Measurements from ENCODE around the gene KCNMA1. TPM values are rescaled to one million over a fixed set of nuclear protein-coding genes. Genes with fewer than 3 reads are reported as not detected.

Gene KCNMA1
- total RNA-seq, 4 donors from 2014 or later, result 4.6 to 10.5 (median 7.8) TPM

- WGBS, result 70% methylated on average over 1 of the region's 1 CpG
- DNase-seq (ENCODE audit: low spot score in 2 of 2), result no peak
- peaks cover 9% of the 10 kb centered on the region for H3K4me1 ChIP-seq
- H3K27me3 ChIP-seq, result peaks cover 4% of the 10 kb centered on the region
- no peak overlapping the region for H3K4me3 ChIP-seq
- H3K36me3 ChIP-seq, result no peaks in the 10 kb centered on the region
- TF ChIP-seq EP300 (IDR thresholded peaks at IDR 0.05) (no peak), CTCF (IDR thresholded peaks at IDR 0.05) (no peak), POLR2A (IDR thresholded peaks at IDR 0.05) (no peak), POLR2AphosphoS5 (IDR thresholded peaks at IDR 0.05) (no peak)
- no peak overlapping the region for H3K27ac ChIP-seq
- H3K9me3 ChIP-seq, result no peaks in the 10 kb centered on the region
Measured at GRCh38 chr10:77177589-77177988, 460.0 kb downstream of the KCNMA1 start.

GRCh38 chr10:77177161-77177560, 460.4 kb downstream of the KCNMA1 start:
- TF ChIP-seq POLR2AphosphoS5 (IDR thresholded peaks at IDR 0.05) (no peak), CTCF (IDR thresholded peaks at IDR 0.05) (no peak), EP300 (IDR thresholded peaks at IDR 0.05) (no peak), POLR2A (IDR thresholded peaks at IDR 0.05) (no peak)
- Histone ChIP-seq H3K4me3 (no peak overlapping the region), H3K4me1 (peaks cover 9% of the 10 kb centered on the region), H3K9me3 (no peaks in the 10 kb centered on the region), H3K36me3 (no peaks in the 10 kb centered on the region), H3K27ac (no peak overlapping the region), H3K27me3 (peaks cover 4% of the 10 kb centered on the region)
- no peak for DNase-seq (ENCODE audit: low spot score in 2 of 2)

- Histone ChIP-seq H3K9me3 (no peaks in the 10 kb centered on the region), H3K36me3 (no peaks in the 10 kb centered on the region), H3K27me3 (peaks cover 4% of the 10 kb centered on the region), H3K4me3 (no peak overlapping the region), H3K4me1 (peaks cover 9% of the 10 kb centered on the region), H3K27ac (no peak overlapping the region)
- TF ChIP-seq POLR2A (IDR thresholded peaks at IDR 0.05), result no peak
- TF ChIP-seq EP300 (IDR thresholded peaks at IDR 0.05), result no peak
- no peak for TF ChIP-seq CTCF (IDR thresholded peaks at IDR 0.05)
- no peak for TF ChIP-seq POLR2AphosphoS5 (IDR thresholded peaks at IDR 0.05)
- DNase-seq (ENCODE audit: low spot score in 2 of 2), result no peak
- 71% methylated on average over 3 of the region's 3 CpGs for WGBS
Measured at GRCh38 chr10:77176232-77176631, 461.4 kb downstream of the KCNMA1 start.

GRCh38 chr10:77175631-77176222, 461.9 kb downstream of the KCNMA1 start:
- Histone ChIP-seq H3K36me3 (no peaks in the 10 kb centered on the region), H3K27me3 (peaks cover 4% of the 10 kb centered on the region), H3K4me1 (peaks cover 9% of the 10 kb centered on the region), H3K9me3 (no peaks in the 10 kb centered on the region), H3K4me3 (no peak overlapping the region), H3K27ac (no peak overlapping the region)
- TF ChIP-seq POLR2A (IDR thresholded peaks at IDR 0.05), result no peak
- no peak for TF ChIP-seq CTCF (IDR thresholded peaks at IDR 0.05)
- TF ChIP-seq EP300 (IDR thresholded peaks at IDR 0.05), result no peak
- no peak for TF ChIP-seq POLR2AphosphoS5 (IDR thresholded peaks at IDR 0.05)
- 92% methylated on average over 2 of the region's 2 CpGs for WGBS
- no peak for DNase-seq (ENCODE audit: low spot score in 2 of 2)

- Histone ChIP-seq H3K27me3 (peaks cover 4% of the 10 kb centered on the region), H3K27ac (no peak overlapping the region), H3K4me3 (no peak overlapping the region), H3K9me3 (no peaks in the 10 kb centered on the region), H3K4me1 (no peaks in the 10 kb centered on the region), H3K36me3 (no peaks in the 10 kb centered on the region)
- peak; percentile 79 to 85 for DNase-seq (ENCODE audit: low spot score in 2 of 2)
- 29% methylated on average over 4 of the region's 4 CpGs for WGBS
- TF ChIP-seq EP300 (IDR thresholded peaks at IDR 0.05) (no peak), CTCF (IDR thresholded peaks at IDR 0.05) (peak; percentile 64 to 84)
Measured at GRCh38 chr10:77173615-77174461, 463.8 kb downstream of the KCNMA1 start.
